Measurements from ENCODE around the gene APAF1.

Gene APAF1

GRCh38 chr12:98772818-98773217 lies 127.7 kb downstream of the APAF1 start:
- Histone ChIP-seq H3K9ac (ENCODE audit: low read depth in 1 of 2, low read length in 2 of 2) (no peak overlapping the region), H3K4me3 (ENCODE audit: low read length in 2 of 2) (no peak overlapping the region), H3K27ac (ENCODE audit: low read depth in 2 of 2, low read length in 2 of 2) (no peak overlapping the region), H3K4me1 (ENCODE audit: control insufficient read depth in 2 of 2, insufficient read depth in 2 of 2, low read length in 2 of 2) (no peaks in the 10 kb centered on the region), H3K36me3 (ENCODE audit: control insufficient read depth in 2 of 2, insufficient read depth in 2 of 2, low read length in 2 of 2) (no peaks in the 10 kb centered on the region), H3K27me3 (ENCODE audit: control insufficient read depth in 2 of 2, insufficient read depth in 2 of 2, low read length in 2 of 2) (no peaks in the 10 kb centered on the region), H3K9me3 (ENCODE audit: control insufficient read depth in 2 of 2, low read length in 2 of 2) (no peaks in the 10 kb centered on the region)

DNA sequence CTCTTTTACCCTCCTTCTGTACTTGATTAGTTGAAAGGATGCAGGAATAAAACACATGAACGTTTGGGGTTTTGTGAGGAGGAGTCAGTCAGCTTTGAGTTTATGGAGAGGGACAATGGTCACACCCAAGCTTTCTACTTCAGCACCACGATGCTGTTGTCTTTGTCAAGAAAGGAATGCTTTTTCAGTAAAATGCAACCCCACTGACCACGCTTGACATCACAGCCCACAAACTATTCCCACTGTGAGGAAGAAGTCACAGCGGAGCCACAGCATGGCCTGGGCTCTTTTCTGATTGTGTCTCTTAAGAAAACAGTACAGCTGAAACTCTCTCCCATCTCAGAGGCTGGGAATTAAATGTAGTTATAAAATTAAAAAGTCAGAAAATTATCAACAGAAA lies 135.2 kb downstream of the APAF1 start:
- Histone ChIP-seq H3K27me3 (ENCODE audit: control insufficient read depth in 2 of 2, insufficient read depth in 2 of 2, low read length in 2 of 2) (no peaks in the 10 kb centered on the region), H3K36me3 (ENCODE audit: control insufficient read depth in 2 of 2, insufficient read depth in 2 of 2, low read length in 2 of 2) (no peaks in the 10 kb centered on the region), H3K9me3 (ENCODE audit: control insufficient read depth in 2 of 2, low read length in 2 of 2) (no peaks in the 10 kb centered on the region), H3K4me3 (ENCODE audit: low read length in 2 of 2) (no peak overlapping the region), H3K9ac (ENCODE audit: low read depth in 1 of 2, low read length in 2 of 2) (no peak overlapping the region), H3K27ac (ENCODE audit: low read depth in 2 of 2, low read length in 2 of 2) (no peak overlapping the region), H3K4me1 (ENCODE audit: control insufficient read depth in 2 of 2, insufficient read depth in 2 of 2, low read length in 2 of 2) (no peaks in the 10 kb centered on the region)

- H3K27me3 ChIP-seq (ENCODE audit: control insufficient read depth in 2 of 2, insufficient read depth in 2 of 2, low read length in 2 of 2): no peaks in the 10 kb centered on the region
- H3K4me1 ChIP-seq (ENCODE audit: control insufficient read depth in 2 of 2, insufficient read depth in 2 of 2, low read length in 2 of 2): no peaks in the 10 kb centered on the region
- no peak overlapping the region for H3K4me3 ChIP-seq (ENCODE audit: low read length in 2 of 2)
- H3K27ac ChIP-seq (ENCODE audit: low read depth in 2 of 2, low read length in 2 of 2): no peak overlapping the region
- H3K9me3 ChIP-seq (ENCODE audit: control insufficient read depth in 2 of 2, low read length in 2 of 2): no peaks in the 10 kb centered on the region
- H3K36me3 ChIP-seq (ENCODE audit: control insufficient read depth in 2 of 2, insufficient read depth in 2 of 2, low read length in 2 of 2): no peaks in the 10 kb centered on the region
- H3K9ac ChIP-seq (ENCODE audit: low read depth in 1 of 2, low read length in 2 of 2): no peak overlapping the region
Observed at GRCh38 chr12:98783420-98783819, 138.3 kb downstream of the APAF1 start.

Measured in mucosa of rectum (tissue), 2 donors.